Glutamatergic neuron (in vitro differentiated cells): Measurements from ENCODE around the gene SLC27A5. TPM values are rescaled to one million over a fixed set of nuclear protein-coding genes. Genes with fewer than 3 reads are reported as not detected.

ENCODE experiments used
- DNase-seq: peaks from one replicate; pipeline ENCODE4 v3.0.0; 2022
- H3K27ac Mint-ChIP-seq: one replicate; pipeline ENCODE4 v1.8.0; 2020; ENCODE audit warnings: mild to moderate bottlenecking, mixed read lengths, inconsistent platforms; ENCODE audit not compliant: unreplicated experiment
- H3K27me3 Mint-ChIP-seq: one replicate; pipeline ENCODE4 v1.8.0; 2020; ENCODE audit warnings: mild to moderate bottlenecking, moderate library complexity, mixed read lengths, inconsistent platforms; ENCODE audit not compliant: unreplicated experiment
- H3K36me3 Mint-ChIP-seq: one replicate; pipeline ENCODE4 v1.8.0; 2020; ENCODE audit warnings: mild to moderate bottlenecking, mixed read lengths, inconsistent platforms; ENCODE audit not compliant: unreplicated experiment
- H3K4me1 Mint-ChIP-seq: one replicate; pipeline ENCODE4 v1.8.0; 2020; ENCODE audit warnings: mild to moderate bottlenecking, low read depth, mixed read lengths, inconsistent platforms; ENCODE audit not compliant: unreplicated experiment
- H3K4me3 Mint-ChIP-seq: one replicate; pipeline ENCODE4 v1.8.0; 2020; ENCODE audit warnings: mild to moderate bottlenecking, mixed read lengths, inconsistent platforms; ENCODE audit not compliant: unreplicated experiment
- H3K9me3 Mint-ChIP-seq: one replicate; pipeline ENCODE4 v1.8.0; 2020; ENCODE audit warnings: mild to moderate bottlenecking, moderate library complexity, mixed read lengths, inconsistent platforms; ENCODE audit not compliant: unreplicated experiment
- CTCF ChIP-seq: fragments of 200-600 bp; sonication (generic); IDR thresholded peaks from one replicate; pipeline ENCODE4 v1.5.0; 2021; ENCODE audit not compliant: partially characterized antibody, unreplicated experiment
- total RNA-seq: library from RNA; stranded (reverse); fragmentation: NEBNext Ultra II Directional; extraction: Animal tissue kit (Norgen Biotek cat#: 25700); gene quantifications from one replicate; pipeline ENCODE4 v1.2.1, GENCODE V29; 2021; ENCODE audit not compliant: unreplicated experiment

The SLC27A5 gene
- total RNA-seq, 1 donor from 2014 or later = 7.4 TPM

- peaks cover 16% of the 10 kb centered on the region for H3K9me3 Mint-ChIP-seq
- H3K27me3 Mint-ChIP-seq = peaks cover 29% of the 10 kb centered on the region
- no peak overlapping the region for H3K27ac Mint-ChIP-seq
- H3K36me3 Mint-ChIP-seq = no peaks in the 10 kb centered on the region
- no peak for TF ChIP-seq CTCF
- DNase-seq = no peak
- H3K4me1 Mint-ChIP-seq = peaks cover 19% of the 10 kb centered on the region
- peak overlapping the region; percentile 82 for H3K4me3 Mint-ChIP-seq
Measured at GRCh38 chr19:58516246-58516836, 4.5 kb upstream of the SLC27A5 start.

- Mint-ChIP-seq H3K4me1 (peaks cover 16% of the 10 kb centered on the region), H3K9me3 (peaks cover 16% of the 10 kb centered on the region), H3K27me3 (peaks cover 29% of the 10 kb centered on the region), H3K36me3 (no peaks in the 10 kb centered on the region), H3K4me3 (peak overlapping the region; percentile 82), H3K27ac (peak overlapping the region; percentile 91)
- no peak for TF ChIP-seq CTCF
- DNase-seq = no peak
Measured at GRCh38 chr19:58515259-58515658, 3.5 kb upstream of the SLC27A5 start.

- peaks cover 14% of the 10 kb centered on the region for H3K4me1 Mint-ChIP-seq
- peaks cover 13% of the 10 kb centered on the region for H3K9me3 Mint-ChIP-seq
- H3K27ac Mint-ChIP-seq = peak overlapping the region; percentile 92
- peaks cover 25% of the 10 kb centered on the region for H3K27me3 Mint-ChIP-seq
- no peak for DNase-seq
- H3K36me3 Mint-ChIP-seq = no peaks in the 10 kb centered on the region
- no peak for TF ChIP-seq CTCF
- peak overlapping the region; percentile 81 for H3K4me3 Mint-ChIP-seq
Measured at GRCh38 chr19:58514564-58515022, 2.8 kb upstream of the SLC27A5 start.

GRCh38 chr19:58513694-58514563 lies 2.1 kb upstream of the SLC27A5 start:
- Mint-ChIP-seq H3K27ac (peak overlapping the region; percentile 92), H3K9me3 (peaks cover 9% of the 10 kb centered on the region), H3K27me3 (peaks cover 21% of the 10 kb centered on the region), H3K4me3 (peak overlapping the region; percentile 83), H3K36me3 (no peaks in the 10 kb centered on the region), H3K4me1 (peaks cover 14% of the 10 kb centered on the region)
- DNase-seq = peak; percentile 98
- peak; percentile 97 for TF ChIP-seq CTCF
